Measurements from ENCODE around the gene LIX1. TPM values are rescaled to one million over a fixed set of nuclear protein-coding genes. Genes with fewer than 3 reads are reported as not detected.

The LIX1 gene
- total and polyA plus RNA-seq, 5 donors from 2014 or later, result not detected

GRCh38 chr5:97112230-97112629 lies 30.2 kb downstream of the LIX1 start:
- Mint-ChIP-seq H3K36me3 (no peaks in the 10 kb centered on the region), H3K27me3 (peaks cover 10% of the 10 kb centered on the region), H3K4me1 (peaks cover 0 to 11% (median 4%) of the 10 kb centered on the region in 4 donors), H3K4me3 (no peak overlapping the region), H3K9me3 (no peaks in the 10 kb centered on the region), H3K27ac (no peak overlapping the region)
- Histone ChIP-seq H3K9me3 (ENCODE audit: control insufficient read depth in 2 of 2, low read length in 2 of 2) (no peaks in the 10 kb centered on the region), H3K4me3 (ENCODE audit: low read depth, low read length) (no peak overlapping the region), H3K27ac (ENCODE audit: insufficient read depth, low read length, poor library complexity, severe bottlenecking) (no peak overlapping the region), H3K27me3 (ENCODE audit: control insufficient read depth, insufficient read depth, low read length) (peaks cover 2% of the 10 kb centered on the region), H3K4me1 (ENCODE audit: control insufficient read depth, insufficient read depth, low read length, poor library complexity, severe bottlenecking) (no peaks in the 10 kb centered on the region), H3K36me3 (ENCODE audit: control insufficient read depth, insufficient read depth, low read length) (no peaks in the 10 kb centered on the region)
- no peak for DNase-seq
- ATAC-seq (ENCODE audit: low read depth in 2 of 2), result no peak

GRCh38 chr5:97111616-97112015 lies 30.8 kb downstream of the LIX1 start:
- Mint-ChIP-seq H3K27ac (no peak overlapping the region), H3K4me1 (peaks cover 0 to 11% (median 4%) of the 10 kb centered on the region in 4 donors), H3K36me3 (no peaks in the 10 kb centered on the region), H3K9me3 (no peaks in the 10 kb centered on the region), H3K4me3 (peak overlapping the region in 1 of 4 donors; percentile 2), H3K27me3 (peaks cover 4% of the 10 kb centered on the region)
- Histone ChIP-seq H3K27me3 (ENCODE audit: control insufficient read depth, insufficient read depth, low read length) (peaks cover 2% of the 10 kb centered on the region), H3K4me1 (ENCODE audit: control insufficient read depth, insufficient read depth, low read length, poor library complexity, severe bottlenecking) (no peaks in the 10 kb centered on the region), H3K27ac (ENCODE audit: insufficient read depth, low read length, poor library complexity, severe bottlenecking) (no peak overlapping the region), H3K9me3 (ENCODE audit: control insufficient read depth in 2 of 2, low read length in 2 of 2) (no peaks in the 10 kb centered on the region), H3K36me3 (ENCODE audit: control insufficient read depth, insufficient read depth, low read length) (no peaks in the 10 kb centered on the region), H3K4me3 (ENCODE audit: low read depth, low read length) (no peak overlapping the region)
- ATAC-seq (ENCODE audit: low read depth in 2 of 2) (no peak), DNase-seq (peak in 1 of 3 donors; percentile 15)

GRCh38 chr5:97111004-97111403 lies 31.4 kb downstream of the LIX1 start:
- no peaks in the 10 kb centered on the region for H3K9me3 Mint-ChIP-seq
- no peak overlapping the region for H3K27ac Mint-ChIP-seq
- Histone ChIP-seq H3K27ac (ENCODE audit: insufficient read depth, low read length, poor library complexity, severe bottlenecking) (no peak overlapping the region), H3K4me3 (ENCODE audit: low read depth, low read length) (no peak overlapping the region), H3K27me3 (ENCODE audit: control insufficient read depth, insufficient read depth, low read length) (peaks cover 2% of the 10 kb centered on the region), H3K4me1 (ENCODE audit: control insufficient read depth, insufficient read depth, low read length, poor library complexity, severe bottlenecking) (no peaks in the 10 kb centered on the region), H3K36me3 (ENCODE audit: control insufficient read depth, insufficient read depth, low read length) (no peaks in the 10 kb centered on the region), H3K9me3 (ENCODE audit: control insufficient read depth in 2 of 2, low read length in 2 of 2) (no peaks in the 10 kb centered on the region)
- peaks cover 0 to 11% (median 4%) of the 10 kb centered on the region in 4 donors for H3K4me1 Mint-ChIP-seq
- no peak for DNase-seq
- no peaks in the 10 kb centered on the region for H3K36me3 Mint-ChIP-seq
- peaks cover 4% of the 10 kb centered on the region for H3K27me3 Mint-ChIP-seq
- no peak for ATAC-seq (ENCODE audit: low read depth in 2 of 2)
- no peak overlapping the region for H3K4me3 Mint-ChIP-seq

GRCh38 chr5:97107318-97107717 lies 35.1 kb downstream of the LIX1 start:
- H3K9me3 ChIP-seq (ENCODE audit: control insufficient read depth in 2 of 2, low read length in 2 of 2), result no peaks in the 10 kb centered on the region
- H3K9me3 Mint-ChIP-seq, result no peaks in the 10 kb centered on the region
- no peaks in the 10 kb centered on the region for H3K27me3 Mint-ChIP-seq
- H3K36me3 ChIP-seq (ENCODE audit: control insufficient read depth, insufficient read depth, low read length), result no peaks in the 10 kb centered on the region
- H3K27me3 ChIP-seq (ENCODE audit: control insufficient read depth, insufficient read depth, low read length), result peaks cover 4% of the 10 kb centered on the region
- H3K4me3 ChIP-seq (ENCODE audit: low read depth, low read length), result no peak overlapping the region
- no peak overlapping the region for H3K27ac ChIP-seq (ENCODE audit: insufficient read depth, low read length, poor library complexity, severe bottlenecking)
- H3K27ac Mint-ChIP-seq, result no peak overlapping the region
- H3K4me3 Mint-ChIP-seq, result no peak overlapping the region
- DNase-seq (no peak), ATAC-seq (ENCODE audit: low read depth in 2 of 2) (no peak)
- H3K36me3 Mint-ChIP-seq, result no peaks in the 10 kb centered on the region
- H3K4me1 ChIP-seq (ENCODE audit: control insufficient read depth, insufficient read depth, low read length, poor library complexity, severe bottlenecking), result no peaks in the 10 kb centered on the region
- H3K4me1 Mint-ChIP-seq, result peaks cover 0 to 10% (median 4%) of the 10 kb centered on the region in 4 donors

- Mint-ChIP-seq H3K9me3 (no peaks in the 10 kb centered on the region), H3K4me1 (no peaks in the 10 kb centered on the region), H3K4me3 (no peak overlapping the region), H3K27me3 (no peaks in the 10 kb centered on the region), H3K36me3 (no peaks in the 10 kb centered on the region), H3K27ac (no peak overlapping the region)
- H3K9me3 ChIP-seq (ENCODE audit: control insufficient read depth in 2 of 2, low read length in 2 of 2), result no peaks in the 10 kb centered on the region
- H3K4me3 ChIP-seq (ENCODE audit: low read depth, low read length), result no peak overlapping the region
- DNase-seq, result no peak
- H3K36me3 ChIP-seq (ENCODE audit: control insufficient read depth, insufficient read depth, low read length), result no peaks in the 10 kb centered on the region
- no peak overlapping the region for H3K27ac ChIP-seq (ENCODE audit: insufficient read depth, low read length, poor library complexity, severe bottlenecking)
- no peaks in the 10 kb centered on the region for H3K4me1 ChIP-seq (ENCODE audit: control insufficient read depth, insufficient read depth, low read length, poor library complexity, severe bottlenecking)
- H3K27me3 ChIP-seq (ENCODE audit: control insufficient read depth, insufficient read depth, low read length), result peaks cover 4% of the 10 kb centered on the region
- no peak for ATAC-seq (ENCODE audit: low read depth in 2 of 2)
Measured at GRCh38 chr5:97106216-97106581, 36.2 kb downstream of the LIX1 start.

- no peaks in the 10 kb centered on the region for H3K9me3 ChIP-seq (ENCODE audit: control insufficient read depth in 2 of 2, low read length in 2 of 2)
- peaks cover 4% of the 10 kb centered on the region for H3K27me3 ChIP-seq (ENCODE audit: control insufficient read depth, insufficient read depth, low read length)
- no peaks in the 10 kb centered on the region for H3K27me3 Mint-ChIP-seq
- no peak overlapping the region for H3K4me3 ChIP-seq (ENCODE audit: low read depth, low read length)
- no peaks in the 10 kb centered on the region for H3K36me3 Mint-ChIP-seq
- no peaks in the 10 kb centered on the region for H3K4me1 ChIP-seq (ENCODE audit: control insufficient read depth, insufficient read depth, low read length, poor library complexity, severe bottlenecking)
- H3K27ac ChIP-seq (ENCODE audit: insufficient read depth, low read length, poor library complexity, severe bottlenecking), result no peak overlapping the region
- H3K9me3 Mint-ChIP-seq, result no peaks in the 10 kb centered on the region
- no peak for DNase-seq
- no peak for ATAC-seq (ENCODE audit: low read depth in 2 of 2)
- H3K36me3 ChIP-seq (ENCODE audit: control insufficient read depth, insufficient read depth, low read length), result no peaks in the 10 kb centered on the region
- H3K4me1 Mint-ChIP-seq, result no peaks in the 10 kb centered on the region
- H3K27ac Mint-ChIP-seq, result no peak overlapping the region
- H3K4me3 Mint-ChIP-seq, result no peak overlapping the region
Measured at GRCh38 chr5:97105501-97106215, 36.8 kb downstream of the LIX1 start.

- Histone ChIP-seq H3K4me3 (ENCODE audit: low read depth, low read length) (no peak overlapping the region), H3K36me3 (ENCODE audit: control insufficient read depth, insufficient read depth, low read length) (no peaks in the 10 kb centered on the region), H3K4me1 (ENCODE audit: control insufficient read depth, insufficient read depth, low read length, poor library complexity, severe bottlenecking) (no peaks in the 10 kb centered on the region), H3K9me3 (ENCODE audit: control insufficient read depth in 2 of 2, low read length in 2 of 2) (no peaks in the 10 kb centered on the region), H3K27me3 (ENCODE audit: control insufficient read depth, insufficient read depth, low read length) (peaks cover 4% of the 10 kb centered on the region), H3K27ac (ENCODE audit: insufficient read depth, low read length, poor library complexity, severe bottlenecking) (no peak overlapping the region)
- H3K27ac Mint-ChIP-seq, result no peak overlapping the region
- no peaks in the 10 kb centered on the region for H3K36me3 Mint-ChIP-seq
- no peak overlapping the region for H3K4me3 Mint-ChIP-seq
- peaks cover 0 to 2% (median 0%) of the 10 kb centered on the region in 4 donors for H3K4me1 Mint-ChIP-seq
- no peak for DNase-seq
- H3K9me3 Mint-ChIP-seq, result peaks cover 0 to 3% (median 0%) of the 10 kb centered on the region in 7 donors
- ATAC-seq (ENCODE audit: low read depth in 2 of 2), result no peak
- no peaks in the 10 kb centered on the region for H3K27me3 Mint-ChIP-seq
Measured at GRCh38 chr5:97102010-97102470, 40.4 kb downstream of the LIX1 start.
